NOMO-1 treated with DMSO at 0.1 percent for 48 hours (cell line): ENCODE results near the gene KATNA1.

Experiments used
- DNase-seq: peaks from one replicate; lab custom pipeline; 2025; ENCODE audit not compliant: unreplicated experiment; lab: John Stamatoyannopoulos, UW

KATNA1 gene

GRCh38 chr6:149545258-149545753 lies 103.2 kb downstream of the KATNA1 start:
- peak; percentile 64 for DNase-seq
